Measurements from ENCODE around the gene MRPL50.

DNA sequence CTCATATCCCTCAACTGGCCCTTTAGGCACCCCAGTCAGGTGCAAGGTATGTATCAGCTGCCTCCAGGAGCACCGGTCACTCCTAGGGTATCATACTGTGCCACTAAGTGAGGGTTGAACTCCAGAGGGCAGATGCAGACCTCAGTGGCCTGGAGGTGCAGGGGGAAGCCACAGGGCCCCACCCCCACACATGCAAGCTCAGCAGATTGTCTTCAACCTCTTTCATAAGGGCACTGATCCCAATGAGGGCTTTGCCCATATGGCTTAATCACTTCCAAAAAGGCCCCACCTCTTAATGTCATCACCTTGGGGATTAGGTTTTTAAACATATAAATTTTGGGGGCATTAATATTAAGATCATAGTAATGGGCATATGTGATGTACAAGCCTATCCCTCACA lies 41.8 kb downstream of the MRPL50 start:
- TF ChIP-seq, protein P1, sequence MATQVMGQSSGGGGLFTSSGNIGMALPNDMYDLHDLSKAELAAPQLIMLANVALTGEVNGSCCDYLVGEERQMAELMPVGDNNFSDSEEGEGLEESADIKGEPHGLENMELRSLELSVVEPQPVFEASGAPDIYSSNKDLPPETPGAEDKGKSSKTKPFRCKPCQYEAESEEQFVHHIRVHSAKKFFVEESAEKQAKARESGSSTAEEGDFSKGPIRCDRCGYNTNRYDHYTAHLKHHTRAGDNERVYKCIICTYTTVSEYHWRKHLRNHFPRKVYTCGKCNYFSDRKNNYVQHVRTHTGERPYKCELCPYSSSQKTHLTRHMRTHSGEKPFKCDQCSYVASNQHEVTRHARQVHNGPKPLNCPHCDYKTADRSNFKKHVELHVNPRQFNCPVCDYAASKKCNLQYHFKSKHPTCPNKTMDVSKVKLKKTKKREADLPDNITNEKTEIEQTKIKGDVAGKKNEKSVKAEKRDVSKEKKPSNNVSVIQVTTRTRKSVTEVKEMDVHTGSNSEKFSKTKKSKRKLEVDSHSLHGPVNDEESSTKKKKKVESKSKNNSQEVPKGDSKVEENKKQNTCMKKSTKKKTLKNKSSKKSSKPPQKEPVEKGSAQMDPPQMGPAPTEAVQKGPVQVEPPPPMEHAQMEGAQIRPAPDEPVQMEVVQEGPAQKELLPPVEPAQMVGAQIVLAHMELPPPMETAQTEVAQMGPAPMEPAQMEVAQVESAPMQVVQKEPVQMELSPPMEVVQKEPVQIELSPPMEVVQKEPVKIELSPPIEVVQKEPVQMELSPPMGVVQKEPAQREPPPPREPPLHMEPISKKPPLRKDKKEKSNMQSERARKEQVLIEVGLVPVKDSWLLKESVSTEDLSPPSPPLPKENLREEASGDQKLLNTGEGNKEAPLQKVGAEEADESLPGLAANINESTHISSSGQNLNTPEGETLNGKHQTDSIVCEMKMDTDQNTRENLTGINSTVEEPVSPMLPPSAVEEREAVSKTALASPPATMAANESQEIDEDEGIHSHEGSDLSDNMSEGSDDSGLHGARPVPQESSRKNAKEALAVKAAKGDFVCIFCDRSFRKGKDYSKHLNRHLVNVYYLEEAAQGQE (IDR thresholded peaks at IDR 0.05; ENCODE audit: low read depth): no peak
- TF ChIP-seq YY1 (IDR thresholded peaks at IDR 0.05; ENCODE audit: low read depth): no peak
- TF ChIP-seq, protein P2, sequence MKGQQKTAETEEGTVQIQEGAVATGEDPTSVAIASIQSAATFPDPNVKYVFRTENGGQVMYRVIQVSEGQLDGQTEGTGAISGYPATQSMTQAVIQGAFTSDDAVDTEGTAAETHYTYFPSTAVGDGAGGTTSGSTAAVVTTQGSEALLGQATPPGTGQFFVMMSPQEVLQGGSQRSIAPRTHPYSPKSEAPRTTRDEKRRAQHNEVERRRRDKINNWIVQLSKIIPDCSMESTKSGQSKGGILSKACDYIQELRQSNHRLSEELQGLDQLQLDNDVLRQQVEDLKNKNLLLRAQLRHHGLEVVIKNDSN (IDR thresholded peaks at IDR 0.05): no peak
